SIG-M5 treated with dmso at 0.1 percent for 504 hours (cell line): ENCODE results near the gene KLHDC8B.
"Not testable (repeated sequence)": the region's sequence is repeated elsewhere in the genome, so short reads cannot be mapped to it uniquely, and the experiment has no call there.

Source experiments
- DNase-seq: peaks from one replicate; lab custom pipeline; 2025; ENCODE audit not compliant: unreplicated experiment; lab: John Stamatoyannopoulos, UW

Gene KLHDC8B

GRCh38 chr3:49181351-49181750, 10.0 kb downstream of the KLHDC8B start:
- DNase-seq = no peak

- DNase-seq = no peak
Measured at GRCh38 chr3:49182682-49183081, 11.3 kb downstream of the KLHDC8B start.

- no peak for DNase-seq
Measured at GRCh38 chr3:49183873-49184272, 12.5 kb downstream of the KLHDC8B start.

GRCh38 chr3:49191741-49192140, 20.3 kb downstream of the KLHDC8B start:
- no peak for DNase-seq

- DNase-seq = no peak
Measured at GRCh38 chr3:49198161-49198560, 26.8 kb downstream of the KLHDC8B start.

GRCh38 chr3:49198611-49199230, 27.3 kb downstream of the KLHDC8B start:
- no peak for DNase-seq

GRCh38 chr3:49199239-49199899, 28.0 kb downstream of the KLHDC8B start:
- no peak for DNase-seq

GRCh38 chr3:49199900-49200281, 28.5 kb downstream of the KLHDC8B start:
- no peak for DNase-seq

- no peak for DNase-seq
Measured at GRCh38 chr3:49213541-49213943, 42.1 kb downstream of the KLHDC8B start.

GRCh38 chr3:49213998-49214397, 42.6 kb downstream of the KLHDC8B start:
- no peak for DNase-seq

- DNase-seq = not testable (repeated sequence)
Measured at GRCh38 chr3:49216687-49217086, 45.3 kb downstream of the KLHDC8B start.

- not testable (repeated sequence) for DNase-seq
Measured at GRCh38 chr3:49217108-49217507, 45.7 kb downstream of the KLHDC8B start.

- DNase-seq = no peak
Measured at GRCh38 chr3:49217688-49218470, 46.5 kb downstream of the KLHDC8B start.

- DNase-seq = peak; percentile 22
Measured at GRCh38 chr3:49218471-49218989, 47.1 kb downstream of the KLHDC8B start.

- DNase-seq = no peak
Measured at GRCh38 chr3:49219132-49219531, 47.7 kb downstream of the KLHDC8B start.

- not testable (repeated sequence) for DNase-seq
Measured at GRCh38 chr3:49220985-49221563, 49.7 kb downstream of the KLHDC8B start.

- no peak for DNase-seq
Measured at GRCh38 chr3:49222002-49222401, 50.6 kb downstream of the KLHDC8B start.
